HCT116 (cell line): Measurements from ENCODE around the gene TSPEAR. TPM values are rescaled to one million over a fixed set of nuclear protein-coding genes. Genes with fewer than 3 reads are reported as not detected.

Source experiments
- ATAC-seq: fragments of 200-7000 bp; cut with Tn5 transposase; 2 replicates; pipeline ENCODE4 v1.9.1; 2020; ENCODE audit warnings: mild to moderate bottlenecking, moderate library complexity
- BruUV-seq: library from RNA; stranded (reverse); fragments of 400-500 nt; replicated peaks from 2 replicates; lab custom pipeline; 2021; lab: Mats Ljungman, UMichigan
- CTCF ChIA-PET: fragments of 300-600 bp; sonication (Branson Sonifier 250); formaldehyde crosslinking; loops from one replicate; lab custom pipeline; 2021; ENCODE audit warnings: antibody characterized with exemption; lab: Charles Lee
- POLR2A ChIA-PET: fragments of 300-600, 350-600 bp; sonication (Branson Sonifier 250); formaldehyde crosslinking; loops from one replicate; lab custom pipeline; 2021; ENCODE audit warnings: antibody characterized with exemption; lab: Charles Lee
- RAD21 ChIA-PET, 2 experiments: fragments of 300-600 bp; sonication (Branson Sonifier 250); formaldehyde crosslinking; loops; one replicate each; lab custom pipeline; 2023; ENCODE audit warnings: low total read pairs in 2 of 2; ENCODE audit not compliant: uncharacterized antibody in 2 of 2, unreplicated experiment in 2 of 2, low non-redundant PET in 1 of 2; lab: Charles Lee
- DNase-seq: peaks from one replicate; pipeline ENCODE4 v3.0.0-alpha.2; 2010; ENCODE audit warnings: low read depth, low spot score
- H2AFZ ChIP-seq: fragments of 200-600 bp; shearing (Covaris generic), sonication (generic); 2 replicates; pipeline ENCODE4 v1.6.1; 2017; ENCODE audit warnings: low read depth, mixed run types, mixed read lengths, antibody characterized with exemption, low read length; ENCODE audit not compliant: poor library complexity, severe bottlenecking
- H3K27ac ChIP-seq: 2 replicates; pipeline ENCODE4 v1.5.1; 2012; ENCODE audit warnings: low read depth, low read length
- H3K27me3 ChIP-seq: fragments of 200-600 bp; sonication (generic); 2 replicates; pipeline ENCODE4 v1.6.1; 2016; ENCODE audit warnings: mixed run types, low read length, mixed read lengths; ENCODE audit not compliant: insufficient read depth
- H3K36me3 ChIP-seq, 2 experiments: fragments of 200-500 bp in 1 of 2; fragments of 200-600 bp in 1 of 2; sonication (Bioruptor generic) in 1 of 2; sonication (generic) in 1 of 2; 2 replicates each; pipeline versions ENCODE4 v1.5.1 to v1.6.1; 2014 to 2016; ENCODE audit warnings: low read length in 2 of 2, inconsistent platforms in 1 of 2, mixed read lengths in 1 of 2, mixed run types in 1 of 2; ENCODE audit not compliant: insufficient read depth in 2 of 2, control insufficient read depth in 1 of 2
- H3K4me1 ChIP-seq, 2 experiments: fragments of 200-600 bp in 1 of 2; sonication (generic) in 1 of 2; 2 replicates each; pipeline versions ENCODE4 v1.5.1 to v1.6.1; 2012 to 2017; ENCODE audit warnings: low read length in 2 of 2, inconsistent platforms in 1 of 2, mild to moderate bottlenecking in 1 of 2, mixed read lengths in 1 of 2, mixed run types in 1 of 2, moderate library complexity in 1 of 2; ENCODE audit not compliant: insufficient read depth in 2 of 2, control insufficient read depth in 1 of 2
- H3K4me2 ChIP-seq: fragments of 200-600 bp; sonication (generic); 2 replicates; pipeline ENCODE4 v1.6.1; 2017; ENCODE audit warnings: mixed run types, low read length, mixed read lengths
- H3K4me3 ChIP-seq, 2 experiments: fragments of 200-600 bp in 1 of 2; sonication (generic) in 1 of 2; replicated peaks in 1 of 2; 2 replicates each; pipeline ENCODE4 v1.5.1; 2011 to 2016; ENCODE audit warnings: low read length in 2 of 2, control low read depth in 1 of 2, low read depth in 1 of 2, mild to moderate bottlenecking in 1 of 2, mixed read lengths in 1 of 2, mixed run types in 1 of 2
- H3K79me2 ChIP-seq: fragments of 200-600 bp; sonication (generic); 2 replicates; pipeline ENCODE4 v1.6.1; 2017; ENCODE audit warnings: mild to moderate bottlenecking, mixed run types, low read length, moderate library complexity, mixed read lengths; ENCODE audit not compliant: insufficient read depth
- H3K9ac ChIP-seq: fragments of 200-600 bp; sonication (generic); 2 replicates; pipeline ENCODE4 v1.6.1; 2016; ENCODE audit warnings: low read length, mixed read lengths
- H3K9me2 ChIP-seq: fragments of 200-600 bp; sonication (generic), shearing (Covaris generic); 2 replicates; pipeline ENCODE4 v1.6.1; 2017; ENCODE audit warnings: mixed run types, mild to moderate bottlenecking, moderate library complexity; ENCODE audit not compliant: insufficient read depth
- H3K9me3 ChIP-seq, 2 experiments: fragments of 200-500 bp in 1 of 2; fragments of 200-600 bp in 1 of 2; sonication (Bioruptor generic) in 1 of 2; sonication (generic) in 1 of 2; 2 replicates each; pipeline ENCODE4 v1.6.1; 2014 to 2017; ENCODE audit warnings: low read length in 2 of 2, mixed read lengths in 2 of 2, inconsistent platforms in 1 of 2, low read depth in 1 of 2, mild to moderate bottlenecking in 1 of 2, mixed run types in 1 of 2, moderate library complexity in 1 of 2; ENCODE audit not compliant: control insufficient read depth in 1 of 2, insufficient read depth in 1 of 2
- H4K20me1 ChIP-seq: fragments of 200-600 bp; sonication (generic), shearing (Covaris generic); 2 replicates; pipeline ENCODE4 v1.6.1; 2017; ENCODE audit warnings: mixed run types, mild to moderate bottlenecking, moderate library complexity; ENCODE audit not compliant: insufficient read depth
- ATF3 ChIP-seq: IDR thresholded peaks from 2 replicates; pipeline ENCODE4 v1.6.1; 2012
- CBX3 ChIP-seq: IDR thresholded peaks from 2 replicates; pipeline ENCODE4 v1.6.1; 2012; ENCODE audit warnings: low read depth
- CEBPB ChIP-seq: IDR thresholded peaks from 2 replicates; pipeline ENCODE4 v1.6.1; 2012; ENCODE audit warnings: low read depth
- CTCF ChIP-seq, 3 experiments: fragments of 200-600 bp in 1 of 3; sonication (generic) in 1 of 3; IDR thresholded peaks in 2 of 3; conservative IDR thresholded peaks in 1 of 3; 2 replicates each; pipeline ENCODE4 v1.5.1; 2012 to 2017; ENCODE audit warnings: low read depth in 2 of 3, low read length in 2 of 3, antibody characterized with exemption in 1 of 3, borderline replicate concordance in 1 of 3, control low read depth in 1 of 3, mild to moderate bottlenecking in 1 of 3, mixed read lengths in 1 of 3, mixed run types in 1 of 3, moderate library complexity in 1 of 3; ENCODE audit not compliant: insufficient read depth in 1 of 3
- EGR1 ChIP-seq: IDR thresholded peaks from 2 replicates; pipeline ENCODE4 v1.6.1; 2012; ENCODE audit warnings: low read depth
- EZH2 ChIP-seq: fragments of 200-600 bp; sonication (generic); IDR thresholded peaks from 2 replicates; pipeline ENCODE4 v1.6.1; 2017; ENCODE audit warnings: antibody characterized with exemption, mixed run types
- EZH2phosphoT487 ChIP-seq: fragments of 200-600 bp; IDR thresholded peaks from 2 replicates; pipeline ENCODE4 v1.6.1; 2018; ENCODE audit warnings: antibody characterized with exemption, borderline replicate concordance
- JUND ChIP-seq: IDR thresholded peaks from 2 replicates; pipeline ENCODE4 v1.6.1; 2012
- MAX ChIP-seq: IDR thresholded peaks from 2 replicates; pipeline ENCODE4 v1.6.1; 2012
- POLR2A ChIP-seq: IDR thresholded peaks from 2 replicates; pipeline ENCODE4 v1.7.0; 2011; ENCODE audit warnings: borderline replicate concordance; ENCODE audit not compliant: insufficient read depth, insufficient read length; ENCODE audit errors: extremely low read depth
- POLR2AphosphoS5 ChIP-seq: IDR thresholded peaks from 2 replicates; pipeline ENCODE4 v1.6.1; 2011; ENCODE audit warnings: mild to moderate bottlenecking, low read depth, low read length, moderate library complexity
- REST ChIP-seq: IDR thresholded peaks from 2 replicates; pipeline ENCODE4 v1.6.1; 2012; ENCODE audit warnings: low read depth
- SP1 ChIP-seq: IDR thresholded peaks from 2 replicates; pipeline ENCODE4 v1.6.1; 2012; ENCODE audit warnings: low read depth
- SRF ChIP-seq: IDR thresholded peaks from 2 replicates; pipeline ENCODE4 v1.6.1; 2012; ENCODE audit warnings: low read depth
- TCF7L2 ChIP-seq: IDR thresholded peaks from 2 replicates; pipeline ENCODE4 v1.7.0; 2011; ENCODE audit warnings: borderline replicate concordance, inconsistent platforms; ENCODE audit not compliant: insufficient read depth, insufficient read length; ENCODE audit errors: extremely low read depth
- YY1 ChIP-seq: IDR thresholded peaks from 2 replicates; pipeline ENCODE4 v1.6.1; 2011; ENCODE audit warnings: low read length, low read depth, moderate library complexity, mild to moderate bottlenecking; ENCODE audit not compliant: insufficient replicate concordance; ENCODE audit errors: extremely low read depth
- ZBTB33 ChIP-seq: IDR thresholded peaks from 2 replicates; pipeline ENCODE4 v1.6.1; 2011; ENCODE audit warnings: mild to moderate bottlenecking, low read length, moderate library complexity; ENCODE audit not compliant: insufficient replicate concordance; ENCODE audit errors: extremely low read depth
- ZFX ChIP-seq: fragments of 450-650 bp; IDR thresholded peaks from 2 replicates; pipeline ENCODE4 v1.6.1; 2017
- ZNF274 ChIP-seq: fragments of 200-500 bp; sonication (Bioruptor generic); IDR thresholded peaks from 2 replicates; pipeline ENCODE4 v1.6.1; 2014; ENCODE audit warnings: mild to moderate bottlenecking, low read depth, low read length, inconsistent platforms
- intact Hi-C: fragments of 100-400 bp; cut with micrococcal nuclease; formaldehyde crosslinking; loops from 2 replicates; pipeline ENCODE4 v1.10.0; 2022
- total RNA-seq: library from RNA; stranded (reverse); gene quantifications from one replicate; pipeline ENCODE4 v1.2.1, GENCODE V29; 2021; ENCODE audit not compliant: unreplicated experiment

Gene TSPEAR
- total RNA-seq, 1 experiment from 2014 or later: not detected

- Histone ChIP-seq H3K79me2 (no peaks in the 10 kb centered on the region), H3K27me3 (peaks cover 10% of the 10 kb centered on the region; the same call in 1 of the 2 replicates), H3K9ac (no peak overlapping the region), H3K27ac (no peak overlapping the region), H3K4me3 (no peak overlapping the region), H3K4me2 (no peak overlapping the region), H3K36me3 (no peaks in the 10 kb centered on the region), H3K9me3 (no peaks in the 10 kb centered on the region), H4K20me1 (no peaks in the 10 kb centered on the region), H3K4me1 (no peaks in the 10 kb centered on the region), H2AFZ (no peak overlapping the region), H3K9me2 (no peaks in the 10 kb centered on the region)
- no peak for ATAC-seq
- intact Hi-C loops: no loop called here
- ChIA-PET POLR2A (no interaction called here), CTCF (no interaction called here), RAD21 (no interaction called here)
- no TSS peak for BruUV-seq
- no peak for DNase-seq
- TF ChIP-seq ZNF274: no peak
- no peak for TF ChIP-seq MAX
- TF ChIP-seq SRF: no peak
- no peak for TF ChIP-seq EZH2
- no peak for TF ChIP-seq POLR2A
- TF ChIP-seq EGR1: no peak
- no peak for TF ChIP-seq POLR2AphosphoS5
- TF ChIP-seq CBX3: no peak
- no peak for TF ChIP-seq ZBTB33
- no peak for TF ChIP-seq TCF7L2
- TF ChIP-seq CEBPB: no peak
- no peak for TF ChIP-seq JUND
- no peak for TF ChIP-seq REST
- no peak for TF ChIP-seq YY1
- no peak for TF ChIP-seq SP1
- TF ChIP-seq ATF3: no peak
- TF ChIP-seq CTCF (IDR thresholded peaks at IDR 0.05 in 2 of 3, conservative IDR thresholded peaks at IDR 0.05 in 1 of 3; ENCODE audit: borderline replicate concordance in 1 of 3, insufficient read depth in 1 of 3, low read depth in 2 of 3, low read length in 2 of 3): no peak
- TF ChIP-seq EZH2phosphoT487: no peak
- TF ChIP-seq ZFX: no peak
Observed at GRCh38 chr21:44702111-44702972, 9.0 kb downstream of the TSPEAR start.
